ENCODE results near the gene RAB1B. TPM values are rescaled to one million over a fixed set of nuclear protein-coding genes. Genes with fewer than 3 reads are reported as not detected.
A peak's percentile ranks its signal among the peaks of the same experiment; 100 is the strongest.

RAB1B gene
- 355 and 380 TPM in 2 replicates for total RNA-seq (2014; rRNA removed)
- Bru-seq, nascent RNA, result percentile 91 among the genes with signal in this experiment
- BruChase-seq, experiment 1, labeled RNA remaining after a 6-hour chase, result percentile 96 among the genes with signal in this experiment
- percentile 94 among the genes with signal in this experiment for BruChase-seq, experiment 2, labeled RNA remaining after a 2-hour chase
- long read RNA-seq, transcript RAB1B-201 (6 exons, 2,007 nt), result major isoform, 122 of 204 reads
- long read RNA-seq, partial matches to known transcripts, result 76 of 204 reads
- long read RNA-seq, other reads (novel, unspliced or antisense), result 6 of 204 reads

GRCh38 chr11:66268244-66268951 lies at the start of gene RAB1B:
Gene RAB1B, plus strand, starts transcription at chr11:66268639. Its CDS starts 41 bp downstream, at chr11:66268680.
- peak; percentile 100 for DNase-seq

DNA sequence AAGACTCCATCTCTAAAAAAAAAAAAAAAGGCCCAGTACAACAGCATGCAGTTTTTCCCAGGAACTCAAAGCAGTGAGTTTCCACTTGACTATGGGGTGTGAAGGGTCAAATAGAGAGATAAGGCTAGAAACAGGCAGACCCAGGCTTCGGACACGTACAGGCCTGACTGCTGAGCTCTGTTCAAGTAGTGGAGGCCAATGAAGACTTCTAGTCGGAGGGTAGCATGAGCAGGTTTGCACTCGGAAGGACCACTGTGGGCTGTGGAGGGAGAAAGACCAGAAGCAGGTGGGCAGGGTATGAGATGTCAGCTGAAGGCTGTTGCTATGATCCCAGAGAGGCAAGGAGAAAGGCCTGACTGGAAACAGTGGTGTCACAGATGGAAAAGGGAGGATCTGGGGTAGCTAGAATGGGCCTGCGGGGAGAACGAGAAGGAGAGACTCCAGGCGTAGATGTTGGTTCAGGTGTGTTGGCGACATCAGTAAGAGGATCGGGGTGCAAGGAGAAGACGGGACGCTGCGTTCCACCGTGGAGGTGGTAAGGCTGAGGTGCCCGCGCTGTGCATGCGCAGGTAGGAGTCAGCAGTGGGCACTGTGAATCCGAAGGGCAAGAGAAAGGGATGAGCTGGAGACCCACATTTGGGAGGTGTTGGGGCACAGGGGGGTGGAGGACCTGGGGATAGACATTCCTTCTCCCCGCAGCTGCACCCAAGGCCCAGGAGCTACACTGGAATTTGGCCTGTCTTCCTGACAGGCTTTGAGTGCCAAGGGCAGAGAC lies 49.4 kb upstream of the RAB1B start:
- intact Hi-C loops (cut with micrococcal nuclease), result no loop called here
- Histone ChIP-seq H3F3A (ENCODE audit: low read length, unreplicated experiment) (no peaks in the 10 kb centered on the region), H3K27ac (ENCODE audit: low read length) (no peak overlapping the region), H3K9me2 (replicated peaks; ENCODE audit: low read length) (no peaks in the 10 kb centered on the region), H3K4me2 (ENCODE audit: low read length) (no peak overlapping the region), H3K36me3 (ENCODE audit: low read depth, low read length) (peaks cover 10% of the 10 kb centered on the region; the same call in 1 of the 2 replicates), H3K4me1 (ENCODE audit: insufficient read depth, low read length) (no peaks in the 10 kb centered on the region), H3K27me3 (ENCODE audit: low read length) (no peaks in the 10 kb centered on the region), H2AFZ (ENCODE audit: low read length) (no peak overlapping the region), H3K9me3 (ENCODE audit: low read length) (no peaks in the 10 kb centered on the region), H3K4me3 (ENCODE audit: low read length) (no peak overlapping the region), H3K9ac (ENCODE audit: low read length) (no peak overlapping the region), H3K79me2 (ENCODE audit: low read length) (no peaks in the 10 kb centered on the region), H4K20me1 (ENCODE audit: low read length) (no peaks in the 10 kb centered on the region)
- ATAC-seq (no peak), DNase-seq (no peak)
- POLR2A ChIA-PET (ENCODE audit: unreplicated experiment), result no interaction called here
- CTCF ChIA-PET, result interaction anchor here (1.0 kb wide), 1 partner anchor 56 kb away, joined by 3 read pairs; no protein-coding TSS in a partner anchor
- no TSS peak for BruUV-seq (replicated peaks)
- no peak for TF ChIP-seq EZH2phosphoT487 (IDR thresholded peaks at IDR 0.05; ENCODE audit: borderline replicate concordance, low read length)
- TF ChIP-seq, protein P1, sequence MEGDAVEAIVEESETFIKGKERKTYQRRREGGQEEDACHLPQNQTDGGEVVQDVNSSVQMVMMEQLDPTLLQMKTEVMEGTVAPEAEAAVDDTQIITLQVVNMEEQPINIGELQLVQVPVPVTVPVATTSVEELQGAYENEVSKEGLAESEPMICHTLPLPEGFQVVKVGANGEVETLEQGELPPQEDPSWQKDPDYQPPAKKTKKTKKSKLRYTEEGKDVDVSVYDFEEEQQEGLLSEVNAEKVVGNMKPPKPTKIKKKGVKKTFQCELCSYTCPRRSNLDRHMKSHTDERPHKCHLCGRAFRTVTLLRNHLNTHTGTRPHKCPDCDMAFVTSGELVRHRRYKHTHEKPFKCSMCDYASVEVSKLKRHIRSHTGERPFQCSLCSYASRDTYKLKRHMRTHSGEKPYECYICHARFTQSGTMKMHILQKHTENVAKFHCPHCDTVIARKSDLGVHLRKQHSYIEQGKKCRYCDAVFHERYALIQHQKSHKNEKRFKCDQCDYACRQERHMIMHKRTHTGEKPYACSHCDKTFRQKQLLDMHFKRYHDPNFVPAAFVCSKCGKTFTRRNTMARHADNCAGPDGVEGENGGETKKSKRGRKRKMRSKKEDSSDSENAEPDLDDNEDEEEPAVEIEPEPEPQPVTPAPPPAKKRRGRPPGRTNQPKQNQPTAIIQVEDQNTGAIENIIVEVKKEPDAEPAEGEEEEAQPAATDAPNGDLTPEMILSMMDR (conservative IDR thresholded peaks at IDR 0.05; ENCODE audit: low read depth, low read length), result no peak
- TF ChIP-seq EZH2 (IDR thresholded peaks at IDR 0.05; ENCODE audit: low read length, unreplicated experiment), result no peak

More at GRCh38 chr11:66268244-66268951, at the start of gene RAB1B:
- H3K4me1 ChIP-seq (ENCODE audit: insufficient read depth, low read length), result peaks cover 10% of the 10 kb centered on the region
- no peak for TF ChIP-seq EZH2 (IDR thresholded peaks at IDR 0.05; ENCODE audit: low read length, unreplicated experiment)
- no peak for TF ChIP-seq EZH2phosphoT487 (IDR thresholded peaks at IDR 0.05; ENCODE audit: borderline replicate concordance, low read length)
- TF ChIP-seq, protein P1 (conservative IDR thresholded peaks at IDR 0.05; ENCODE audit: low read depth, low read length), result no peak
- peak within 1 kb of the TSS; percentile 87 for H3K9ac ChIP-seq (ENCODE audit: low read length)
- peak within 1 kb of the TSS; percentile 94 for H3K4me2 ChIP-seq (ENCODE audit: low read length)
- H4K20me1 ChIP-seq (ENCODE audit: low read length), result 0 out of 2 replicates have a peak, but pooled peaks cover 20% of the 10 kb centered on the region
- H3K27me3 ChIP-seq (ENCODE audit: low read length), result no peaks in the 10 kb centered on the region
- H2AFZ ChIP-seq (ENCODE audit: low read length), result peak within 1 kb of the TSS; percentile 81
- peaks cover 24% of the 10 kb centered on the region for H3K79me2 ChIP-seq (ENCODE audit: low read length)
- ChIA-PET CTCF (interaction anchor here (0.5 to 0.9 kb wide), 2 partner anchors 12 to 44 kb away, joined by 3 to 5 read pairs; no protein-coding TSS in a partner anchor), POLR2A (ENCODE audit: unreplicated experiment) (interaction anchor here (0.6 to 1.0 kb wide), 2 partner anchors 21 to 42 kb away, joined by 3 read pairs; partner anchors contain the start of gene YIF1A)
- BruUV-seq (replicated peaks), result no TSS peak
- H3F3A ChIP-seq (ENCODE audit: low read length, unreplicated experiment), result no peaks in the 10 kb centered on the region
- intact Hi-C loops (cut with micrococcal nuclease), result no loop called here
- peak; percentile 75 for ATAC-seq
- no peaks in the 10 kb centered on the region for H3K9me3 ChIP-seq (ENCODE audit: low read length)
- peak within 1 kb of the TSS; percentile 90 for H3K4me3 ChIP-seq (ENCODE audit: low read length)
- peak within 1 kb of the TSS; percentile 55 for H3K27ac ChIP-seq (ENCODE audit: low read length)
- peaks cover 22% of the 10 kb centered on the region; the same call in 1 of the 2 replicates for H3K36me3 ChIP-seq (ENCODE audit: low read depth, low read length)
- no peaks in the 10 kb centered on the region for H3K9me2 ChIP-seq (replicated peaks; ENCODE audit: low read length)

Data from PC-3 (cell line).